ENCODE results near the gene ACOT11.

Gene ACOT11

DNA sequence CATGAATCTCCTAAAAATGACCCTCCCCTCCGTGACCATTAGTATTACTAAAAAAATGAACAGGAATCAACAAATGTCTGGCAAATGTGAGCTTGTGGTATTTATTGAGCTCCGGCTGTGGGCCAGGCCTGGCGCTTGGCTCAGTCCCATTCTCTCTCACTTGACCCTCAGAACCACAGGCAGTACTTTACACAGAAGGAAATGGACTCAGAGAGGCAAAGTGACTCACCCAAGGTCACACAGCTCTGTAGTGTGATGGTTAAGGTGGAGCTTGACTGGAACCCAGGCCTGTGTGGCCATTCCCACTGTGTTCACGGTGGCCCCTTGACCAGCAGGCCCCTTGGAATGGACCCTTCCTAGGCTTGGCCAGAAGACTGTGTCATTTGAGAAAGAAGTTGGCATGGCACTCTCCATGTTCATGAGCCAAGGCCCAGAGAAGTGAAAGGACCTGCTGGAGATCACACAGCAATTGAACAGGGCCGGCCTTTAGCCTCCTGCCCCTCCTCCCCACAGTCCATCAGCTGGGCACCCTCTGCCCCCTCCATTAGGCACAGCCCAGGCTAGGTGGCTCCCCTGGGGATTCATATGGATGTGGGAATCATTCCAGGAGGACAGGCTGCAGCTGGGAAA, 43.2 kb downstream of the ACOT11 start:
- TF ChIP-seq, protein P1, sequence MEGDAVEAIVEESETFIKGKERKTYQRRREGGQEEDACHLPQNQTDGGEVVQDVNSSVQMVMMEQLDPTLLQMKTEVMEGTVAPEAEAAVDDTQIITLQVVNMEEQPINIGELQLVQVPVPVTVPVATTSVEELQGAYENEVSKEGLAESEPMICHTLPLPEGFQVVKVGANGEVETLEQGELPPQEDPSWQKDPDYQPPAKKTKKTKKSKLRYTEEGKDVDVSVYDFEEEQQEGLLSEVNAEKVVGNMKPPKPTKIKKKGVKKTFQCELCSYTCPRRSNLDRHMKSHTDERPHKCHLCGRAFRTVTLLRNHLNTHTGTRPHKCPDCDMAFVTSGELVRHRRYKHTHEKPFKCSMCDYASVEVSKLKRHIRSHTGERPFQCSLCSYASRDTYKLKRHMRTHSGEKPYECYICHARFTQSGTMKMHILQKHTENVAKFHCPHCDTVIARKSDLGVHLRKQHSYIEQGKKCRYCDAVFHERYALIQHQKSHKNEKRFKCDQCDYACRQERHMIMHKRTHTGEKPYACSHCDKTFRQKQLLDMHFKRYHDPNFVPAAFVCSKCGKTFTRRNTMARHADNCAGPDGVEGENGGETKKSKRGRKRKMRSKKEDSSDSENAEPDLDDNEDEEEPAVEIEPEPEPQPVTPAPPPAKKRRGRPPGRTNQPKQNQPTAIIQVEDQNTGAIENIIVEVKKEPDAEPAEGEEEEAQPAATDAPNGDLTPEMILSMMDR (IDR thresholded peaks at IDR 0.05; ENCODE audit: low read depth, low read length), result no peak
- no peaks in the 10 kb centered on the region for H3K27me3 ChIP-seq (ENCODE audit: insufficient read depth, low read depth, severe bottlenecking)
- H3K4me3 ChIP-seq (ENCODE audit: low read depth, low read length), result no peak overlapping the region
- no peak overlapping the region for H3K27ac ChIP-seq
- H3K9me3 ChIP-seq (ENCODE audit: severe bottlenecking), result no peaks in the 10 kb centered on the region
- peaks cover 7% of the 10 kb centered on the region for H3K36me3 ChIP-seq
- DNase-seq, result no peak

GRCh38 chr1:54593571-54594160, 45.6 kb downstream of the ACOT11 start:
- Histone ChIP-seq H3K9me3 (ENCODE audit: severe bottlenecking) (no peaks in the 10 kb centered on the region), H3K27ac (no peak overlapping the region), H3K4me3 (ENCODE audit: low read depth, low read length) (no peak overlapping the region), H3K27me3 (ENCODE audit: insufficient read depth, low read depth, severe bottlenecking) (no peaks in the 10 kb centered on the region), H3K36me3 (peaks cover 22% of the 10 kb centered on the region)
- TF ChIP-seq, protein P1 (IDR thresholded peaks at IDR 0.05; ENCODE audit: low read depth, low read length), result no peak
- DNase-seq, result no peak

DNA sequence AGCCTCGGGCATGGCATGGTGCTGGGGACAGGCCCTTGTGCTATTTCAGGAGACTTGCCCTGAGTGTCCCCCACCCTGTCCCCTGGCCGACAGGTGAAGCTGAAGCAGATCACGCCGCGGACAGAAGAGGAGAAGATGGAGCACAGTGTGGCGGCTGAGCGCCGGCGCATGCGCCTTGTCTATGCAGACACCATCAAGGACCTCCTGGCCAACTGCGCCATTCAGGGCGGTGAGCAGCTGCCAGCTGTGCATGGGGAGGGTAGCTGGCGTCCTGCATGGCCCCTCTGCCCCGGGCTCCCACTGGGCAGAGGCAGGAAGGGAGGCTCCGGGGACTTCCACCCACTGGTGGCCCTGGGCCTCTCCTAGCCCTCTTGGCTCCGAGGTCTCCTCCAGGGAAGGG, 46.4 kb downstream of the ACOT11 start:
- no peak for DNase-seq
- Histone ChIP-seq H3K9me3 (ENCODE audit: severe bottlenecking) (no peaks in the 10 kb centered on the region), H3K27ac (no peak overlapping the region), H3K36me3 (peaks cover 22% of the 10 kb centered on the region), H3K4me3 (ENCODE audit: low read depth, low read length) (no peak overlapping the region), H3K27me3 (ENCODE audit: insufficient read depth, low read depth, severe bottlenecking) (no peaks in the 10 kb centered on the region)
- TF ChIP-seq, protein P1 (IDR thresholded peaks at IDR 0.05; ENCODE audit: low read depth, low read length), result no peak

- TF ChIP-seq, protein P1 (IDR thresholded peaks at IDR 0.05; ENCODE audit: low read depth, low read length), result no peak
- Histone ChIP-seq H3K4me3 (ENCODE audit: low read depth, low read length) (no peak overlapping the region), H3K9me3 (ENCODE audit: severe bottlenecking) (no peaks in the 10 kb centered on the region), H3K27ac (no peak overlapping the region), H3K27me3 (ENCODE audit: insufficient read depth, low read depth, severe bottlenecking) (no peaks in the 10 kb centered on the region), H3K36me3 (peaks cover 22% of the 10 kb centered on the region)
- DNase-seq, result no peak
Measured at GRCh38 chr1:54595956-54596498, 48.0 kb downstream of the ACOT11 start.

- Histone ChIP-seq H3K27ac (no peak overlapping the region), H3K27me3 (ENCODE audit: insufficient read depth, low read depth, severe bottlenecking) (no peaks in the 10 kb centered on the region), H3K9me3 (ENCODE audit: severe bottlenecking) (no peaks in the 10 kb centered on the region), H3K4me3 (ENCODE audit: low read depth, low read length) (no peak overlapping the region), H3K36me3 (peaks cover 22% of the 10 kb centered on the region)
- TF ChIP-seq, protein P1 (IDR thresholded peaks at IDR 0.05; ENCODE audit: low read depth, low read length), result no peak
- DNase-seq, result no peak
Measured at GRCh38 chr1:54596756-54597155, 48.7 kb downstream of the ACOT11 start.
